ENCODE data around the gene LAMB3.

- TF ChIP-seq GATA3 (IDR thresholded peaks at IDR 0.05; ENCODE audit: low read depth, low read length) (no peak), GATA2 (IDR thresholded peaks at IDR 0.05; ENCODE audit: low read depth, low read length) (no peak)
Observed at GRCh38 chr1:209635850-209636249, 16.4 kb downstream of the LAMB3 start.

All from SH-SY5Y (cell line).